Neural cell (in vitro differentiated cells): ENCODE measurements around the gene FSTL1. TPM values are rescaled to one million over a fixed set of nuclear protein-coding genes. Genes with fewer than 3 reads are reported as not detected.

Experiments used
- H2AFZ ChIP-seq: fragments of 200-600, 300-800 bp; sonication (generic), shearing (Covaris generic); 2 replicates; pipeline ENCODE4 v1.6.0; 2014; ENCODE audit warnings: low read depth, mild to moderate bottlenecking, antibody characterized with exemption, low read length, moderate library complexity
- H3F3A ChIP-seq: fragments of 200-600 bp; shearing (Covaris generic); 2 replicates; pipeline ENCODE4 v1.6.1; 2016; ENCODE audit warnings: mild to moderate bottlenecking, moderate library complexity, mixed read lengths, antibody characterized with exemption, low read length; ENCODE audit not compliant: insufficient read depth, poor library complexity, severe bottlenecking
- H3K27ac ChIP-seq: fragments of 200-600, 300-800 bp; sonication (generic), shearing (Covaris generic); 2 replicates; pipeline ENCODE4 v1.5.1; 2014; ENCODE audit warnings: mild to moderate bottlenecking, low read length, moderate library complexity
- H3K27me3 ChIP-seq: fragments of 300-800, 200-600 bp; sonication (generic), shearing (Covaris generic); 2 replicates; pipeline ENCODE4 v1.6.0; 2014; ENCODE audit warnings: mild to moderate bottlenecking, low read depth, low read length, moderate library complexity; ENCODE audit not compliant: insufficient read depth
- H3K36me3 ChIP-seq: fragments of 300-800, 200-600 bp; sonication (generic), shearing (Covaris generic); 2 replicates; pipeline ENCODE4 v1.5.1; 2014; ENCODE audit warnings: mild to moderate bottlenecking, antibody characterized with exemption, low read length, moderate library complexity; ENCODE audit not compliant: insufficient read depth
- H3K4me2 ChIP-seq: fragments of 300-800, 200-600 bp; sonication (generic), shearing (Covaris generic); 2 replicates; pipeline ENCODE4 v1.6.0; 2014; ENCODE audit warnings: mild to moderate bottlenecking, low read length
- H3K4me3 ChIP-seq: fragments of 300-800, 200-600 bp; sonication (generic), shearing (Covaris generic); 2 replicates; pipeline ENCODE4 v1.5.1; 2014; ENCODE audit warnings: mild to moderate bottlenecking, low read length, moderate library complexity
- H3K79me2 ChIP-seq: fragments of 200-600 bp; shearing (Covaris generic); replicated peaks from 2 replicates; pipeline ENCODE4 v1.6.0; 2014; ENCODE audit warnings: mild to moderate bottlenecking, low read length, moderate library complexity; ENCODE audit not compliant: insufficient read depth
- H3K9ac ChIP-seq: fragments of 300-800, 200-600 bp; sonication (generic), shearing (Covaris generic); 2 replicates; pipeline ENCODE4 v1.6.1; 2016; ENCODE audit warnings: mild to moderate bottlenecking, low read length, mixed read lengths
- H3K9me2 ChIP-seq: fragments of 200-600 bp; shearing (Covaris generic); 2 replicates; pipeline ENCODE4 v1.6.1; 2016; ENCODE audit warnings: mild to moderate bottlenecking, low read length, mixed read lengths; ENCODE audit not compliant: insufficient read depth
- H3K9me3 ChIP-seq: fragments of 200-600, 300-800 bp; sonication (generic), shearing (Covaris generic); 2 replicates; pipeline ENCODE4 v1.6.1; 2016; ENCODE audit warnings: mild to moderate bottlenecking, mixed run types, low read length, moderate library complexity, mixed read lengths
- H4K20me1 ChIP-seq: fragments of 200-600 bp; shearing (Covaris generic); 2 replicates; pipeline ENCODE4 v1.6.1; 2016; ENCODE audit warnings: mild to moderate bottlenecking, mixed run types; ENCODE audit not compliant: insufficient read depth
- EP300 ChIP-seq: fragments of 450-650 bp; conservative IDR thresholded peaks from 2 replicates; pipeline ENCODE4 v1.6.1; 2014; ENCODE audit warnings: antibody characterized with exemption, mild to moderate bottlenecking, moderate library complexity; ENCODE audit not compliant: poor library complexity, severe bottlenecking
- EZH2 ChIP-seq: fragments of 200-600, 300-800 bp; shearing (Covaris generic), sonication (generic); IDR thresholded peaks from 2 replicates; pipeline ENCODE4 v1.6.1; 2014; ENCODE audit warnings: antibody characterized with exemption, low read length, borderline replicate concordance, mild to moderate bottlenecking; ENCODE audit not compliant: insufficient read depth, poor library complexity, severe bottlenecking
- MXI1 ChIP-seq: fragments of 450-650 bp; conservative IDR thresholded peaks from 2 replicates; pipeline ENCODE4 v1.6.1; 2014; ENCODE audit warnings: antibody characterized with exemption, mild to moderate bottlenecking; ENCODE audit not compliant: poor library complexity, severe bottlenecking
- POLR2AphosphoS5 ChIP-seq: IDR thresholded peaks from 2 replicates; pipeline ENCODE4 v1.6.1; 2012
- RAD21 ChIP-seq: fragments of 450-650 bp; conservative IDR thresholded peaks from 2 replicates; pipeline ENCODE4 v1.6.1; 2014; ENCODE audit warnings: antibody characterized with exemption, mild to moderate bottlenecking, moderate library complexity
- SMC3 ChIP-seq: fragments of 450-650 bp; conservative IDR thresholded peaks from 2 replicates; pipeline ENCODE4 v1.6.1; 2014; ENCODE audit warnings: antibody characterized with exemption, mild to moderate bottlenecking, moderate library complexity; ENCODE audit not compliant: poor library complexity
- TAF1 ChIP-seq: IDR thresholded peaks from 2 replicates; pipeline ENCODE4 v1.6.1; 2012; ENCODE audit warnings: low read depth
- polyA plus RNA-seq: library from polyadenylated mRNA; depleted of rRNA; stranded (reverse); fragments of >200 nt; gene quantifications from 2 replicates; pipeline ENCODE4 v1.2.3, GENCODE V29; 2014
- TF ChIP-seq, protein P1 (sequence below): fragments of 450-650 bp; IDR thresholded peaks from 2 replicates; pipeline ENCODE4 v1.5.1; 2014; ENCODE audit warnings: antibody characterized with exemption, mild to moderate bottlenecking, moderate library complexity; ENCODE audit not compliant: poor library complexity, severe bottlenecking
- TF ChIP-seq, protein P2 (sequence below): IDR thresholded peaks from 2 replicates; pipeline ENCODE4 v1.6.1; 2012; ENCODE audit warnings: borderline replicate concordance

The FSTL1 gene
- polyA plus RNA-seq, 1 donor from 2014 or later, result 12.3 TPM

DNA sequence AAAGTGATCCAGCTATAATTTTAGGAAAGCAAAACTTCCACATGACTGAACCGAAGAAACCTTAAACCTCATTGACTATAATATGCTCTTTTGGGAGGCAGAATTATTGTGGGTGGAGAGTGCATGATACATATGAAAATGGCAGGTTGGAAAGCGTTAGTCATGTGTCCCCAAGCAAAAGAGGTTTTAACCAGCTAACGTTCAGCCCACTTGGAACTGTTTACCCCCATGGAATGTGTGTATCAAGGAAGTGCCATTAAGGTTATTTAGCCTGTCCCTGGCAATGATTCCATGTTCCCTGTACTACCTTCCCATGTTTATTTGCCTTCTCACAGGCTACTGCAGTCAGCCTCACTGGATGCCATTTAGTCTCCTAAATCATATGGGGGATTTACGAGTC is 57.5 kb downstream of the FSTL1 start:
- Histone ChIP-seq H3K27ac (no peak overlapping the region), H3K4me3 (no peak overlapping the region), H3K9me2 (no peaks in the 10 kb centered on the region), H3K27me3 (no peaks in the 10 kb centered on the region), H3F3A (no peaks in the 10 kb centered on the region), H3K36me3 (no peaks in the 10 kb centered on the region), H3K9me3 (no peaks in the 10 kb centered on the region), H3K4me2 (no peak overlapping the region), H4K20me1 (no peaks in the 10 kb centered on the region), H3K79me2 (no peaks in the 10 kb centered on the region), H2AFZ (no peak overlapping the region), H3K9ac (no peak overlapping the region)
- no peak for TF ChIP-seq MXI1
- TF ChIP-seq, protein P1, sequence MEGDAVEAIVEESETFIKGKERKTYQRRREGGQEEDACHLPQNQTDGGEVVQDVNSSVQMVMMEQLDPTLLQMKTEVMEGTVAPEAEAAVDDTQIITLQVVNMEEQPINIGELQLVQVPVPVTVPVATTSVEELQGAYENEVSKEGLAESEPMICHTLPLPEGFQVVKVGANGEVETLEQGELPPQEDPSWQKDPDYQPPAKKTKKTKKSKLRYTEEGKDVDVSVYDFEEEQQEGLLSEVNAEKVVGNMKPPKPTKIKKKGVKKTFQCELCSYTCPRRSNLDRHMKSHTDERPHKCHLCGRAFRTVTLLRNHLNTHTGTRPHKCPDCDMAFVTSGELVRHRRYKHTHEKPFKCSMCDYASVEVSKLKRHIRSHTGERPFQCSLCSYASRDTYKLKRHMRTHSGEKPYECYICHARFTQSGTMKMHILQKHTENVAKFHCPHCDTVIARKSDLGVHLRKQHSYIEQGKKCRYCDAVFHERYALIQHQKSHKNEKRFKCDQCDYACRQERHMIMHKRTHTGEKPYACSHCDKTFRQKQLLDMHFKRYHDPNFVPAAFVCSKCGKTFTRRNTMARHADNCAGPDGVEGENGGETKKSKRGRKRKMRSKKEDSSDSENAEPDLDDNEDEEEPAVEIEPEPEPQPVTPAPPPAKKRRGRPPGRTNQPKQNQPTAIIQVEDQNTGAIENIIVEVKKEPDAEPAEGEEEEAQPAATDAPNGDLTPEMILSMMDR, result no peak
- no peak for TF ChIP-seq POLR2AphosphoS5
- no peak for TF ChIP-seq EZH2
- TF ChIP-seq TAF1, result no peak
- TF ChIP-seq RAD21, result no peak
- TF ChIP-seq, protein P2, sequence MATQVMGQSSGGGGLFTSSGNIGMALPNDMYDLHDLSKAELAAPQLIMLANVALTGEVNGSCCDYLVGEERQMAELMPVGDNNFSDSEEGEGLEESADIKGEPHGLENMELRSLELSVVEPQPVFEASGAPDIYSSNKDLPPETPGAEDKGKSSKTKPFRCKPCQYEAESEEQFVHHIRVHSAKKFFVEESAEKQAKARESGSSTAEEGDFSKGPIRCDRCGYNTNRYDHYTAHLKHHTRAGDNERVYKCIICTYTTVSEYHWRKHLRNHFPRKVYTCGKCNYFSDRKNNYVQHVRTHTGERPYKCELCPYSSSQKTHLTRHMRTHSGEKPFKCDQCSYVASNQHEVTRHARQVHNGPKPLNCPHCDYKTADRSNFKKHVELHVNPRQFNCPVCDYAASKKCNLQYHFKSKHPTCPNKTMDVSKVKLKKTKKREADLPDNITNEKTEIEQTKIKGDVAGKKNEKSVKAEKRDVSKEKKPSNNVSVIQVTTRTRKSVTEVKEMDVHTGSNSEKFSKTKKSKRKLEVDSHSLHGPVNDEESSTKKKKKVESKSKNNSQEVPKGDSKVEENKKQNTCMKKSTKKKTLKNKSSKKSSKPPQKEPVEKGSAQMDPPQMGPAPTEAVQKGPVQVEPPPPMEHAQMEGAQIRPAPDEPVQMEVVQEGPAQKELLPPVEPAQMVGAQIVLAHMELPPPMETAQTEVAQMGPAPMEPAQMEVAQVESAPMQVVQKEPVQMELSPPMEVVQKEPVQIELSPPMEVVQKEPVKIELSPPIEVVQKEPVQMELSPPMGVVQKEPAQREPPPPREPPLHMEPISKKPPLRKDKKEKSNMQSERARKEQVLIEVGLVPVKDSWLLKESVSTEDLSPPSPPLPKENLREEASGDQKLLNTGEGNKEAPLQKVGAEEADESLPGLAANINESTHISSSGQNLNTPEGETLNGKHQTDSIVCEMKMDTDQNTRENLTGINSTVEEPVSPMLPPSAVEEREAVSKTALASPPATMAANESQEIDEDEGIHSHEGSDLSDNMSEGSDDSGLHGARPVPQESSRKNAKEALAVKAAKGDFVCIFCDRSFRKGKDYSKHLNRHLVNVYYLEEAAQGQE, result no peak

DNA sequence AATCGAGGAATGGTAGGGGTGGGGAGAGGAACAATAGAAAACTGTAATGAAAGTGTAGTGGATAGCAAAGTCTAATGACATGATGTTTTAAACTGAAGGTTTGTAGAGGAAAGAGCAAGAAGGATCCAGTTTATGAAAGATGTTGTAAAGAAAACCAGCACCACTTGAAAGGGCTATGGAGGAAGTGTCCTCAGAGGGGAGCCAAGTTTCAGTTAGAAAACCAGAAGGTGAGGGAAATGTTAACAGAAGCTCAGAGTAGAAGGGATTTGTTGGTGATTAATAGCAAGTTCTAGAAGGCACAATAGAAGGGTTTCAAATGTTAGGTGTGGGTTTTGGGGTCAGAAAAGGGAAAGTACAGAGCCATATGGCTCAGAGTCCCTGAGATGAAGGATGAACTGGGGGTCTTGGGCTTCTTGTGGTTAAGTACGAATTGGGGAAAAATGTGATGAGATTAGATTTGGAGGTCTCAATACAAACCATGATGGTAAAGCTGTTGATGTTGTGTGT is 67.8 kb downstream of the FSTL1 start:
- no peaks in the 10 kb centered on the region for H3K36me3 ChIP-seq
- H2AFZ ChIP-seq, result no peak overlapping the region
- no peaks in the 10 kb centered on the region for H3K27me3 ChIP-seq
- TF ChIP-seq SMC3, result no peak
- no peak for TF ChIP-seq MXI1
- no peak for TF ChIP-seq EP300
- TF ChIP-seq TAF1, result no peak
- TF ChIP-seq, protein P2, result no peak
- TF ChIP-seq, protein P1, result no peak
- TF ChIP-seq EZH2, result no peak
- no peak for TF ChIP-seq RAD21
- no peak for TF ChIP-seq POLR2AphosphoS5
- no peaks in the 10 kb centered on the region for H3F3A ChIP-seq
- no peak overlapping the region for H3K9ac ChIP-seq
- no peaks in the 10 kb centered on the region for H3K79me2 ChIP-seq
- no peak overlapping the region for H3K4me3 ChIP-seq
- no peaks in the 10 kb centered on the region for H3K9me2 ChIP-seq
- H3K4me2 ChIP-seq, result no peak overlapping the region
- no peak overlapping the region for H3K27ac ChIP-seq
- no peaks in the 10 kb centered on the region for H4K20me1 ChIP-seq
- H3K9me3 ChIP-seq, result no peaks in the 10 kb centered on the region
